Activated CD8-positive, alpha-beta memory T cell treated with anti-CD3 and anti-CD28 coated beads for 24 hours (primary cell): ENCODE measurements around the gene KANK4.
A peak's percentile ranks its signal among the peaks of the same experiment; 100 is the strongest.

Experiments
- DNase-seq: peaks from one replicate; pipeline ENCODE4 v3.0.0-alpha.2; 2020

KANK4 gene

DNA sequence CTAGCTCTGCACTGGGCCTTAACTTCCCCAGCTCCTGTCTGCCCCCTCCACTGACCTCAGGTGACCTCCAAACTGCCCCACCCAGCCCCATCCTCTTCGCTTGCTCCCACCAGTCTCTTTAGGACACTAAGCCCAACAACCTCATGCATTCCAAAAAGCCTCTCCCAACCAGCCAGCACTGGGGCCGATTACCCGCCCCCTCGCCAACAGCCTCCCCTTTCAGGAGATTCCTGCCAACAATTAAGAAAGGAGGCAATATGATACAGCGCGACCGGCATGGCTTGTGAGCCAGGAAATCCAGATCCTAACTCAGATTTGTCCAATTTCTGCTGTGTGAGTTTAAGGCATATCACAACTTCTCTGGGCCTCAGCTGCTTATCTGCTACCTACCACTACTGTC lies 14.7 kb downstream of the KANK4 start:
- no peak for DNase-seq

DNA sequence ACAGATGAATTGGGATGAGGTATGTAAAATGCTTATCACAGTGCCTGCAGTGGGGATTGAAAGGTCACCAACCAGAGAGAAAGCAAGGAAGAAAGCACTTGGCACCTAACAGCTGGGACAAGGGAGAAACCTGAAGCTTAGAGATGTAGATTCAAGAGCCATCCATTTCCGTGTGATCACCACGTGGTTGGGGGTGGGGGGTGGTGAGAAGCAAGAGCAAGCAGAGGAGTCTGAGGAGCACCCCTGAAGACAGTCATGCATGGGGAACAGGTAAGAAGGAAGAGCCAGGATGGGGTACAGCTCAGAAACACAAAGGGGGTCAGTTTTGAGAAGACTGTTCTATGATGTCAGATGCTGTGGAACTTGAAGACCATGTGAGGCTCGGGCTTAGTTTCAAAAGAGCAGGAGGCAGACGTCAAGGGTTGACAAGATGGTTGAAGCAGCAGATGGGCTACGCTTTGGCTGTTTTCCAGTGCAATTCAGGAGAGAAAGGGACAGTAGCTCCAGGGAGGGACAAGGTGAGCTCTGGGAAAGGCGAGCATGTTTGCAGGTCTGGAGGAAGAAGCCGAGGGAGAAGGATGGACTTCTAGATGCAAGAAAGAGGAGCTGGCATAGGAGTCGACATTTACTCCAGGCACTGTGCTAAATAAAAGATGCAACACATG lies 17.4 kb downstream of the KANK4 start:
- DNase-seq, result no peak

DNA sequence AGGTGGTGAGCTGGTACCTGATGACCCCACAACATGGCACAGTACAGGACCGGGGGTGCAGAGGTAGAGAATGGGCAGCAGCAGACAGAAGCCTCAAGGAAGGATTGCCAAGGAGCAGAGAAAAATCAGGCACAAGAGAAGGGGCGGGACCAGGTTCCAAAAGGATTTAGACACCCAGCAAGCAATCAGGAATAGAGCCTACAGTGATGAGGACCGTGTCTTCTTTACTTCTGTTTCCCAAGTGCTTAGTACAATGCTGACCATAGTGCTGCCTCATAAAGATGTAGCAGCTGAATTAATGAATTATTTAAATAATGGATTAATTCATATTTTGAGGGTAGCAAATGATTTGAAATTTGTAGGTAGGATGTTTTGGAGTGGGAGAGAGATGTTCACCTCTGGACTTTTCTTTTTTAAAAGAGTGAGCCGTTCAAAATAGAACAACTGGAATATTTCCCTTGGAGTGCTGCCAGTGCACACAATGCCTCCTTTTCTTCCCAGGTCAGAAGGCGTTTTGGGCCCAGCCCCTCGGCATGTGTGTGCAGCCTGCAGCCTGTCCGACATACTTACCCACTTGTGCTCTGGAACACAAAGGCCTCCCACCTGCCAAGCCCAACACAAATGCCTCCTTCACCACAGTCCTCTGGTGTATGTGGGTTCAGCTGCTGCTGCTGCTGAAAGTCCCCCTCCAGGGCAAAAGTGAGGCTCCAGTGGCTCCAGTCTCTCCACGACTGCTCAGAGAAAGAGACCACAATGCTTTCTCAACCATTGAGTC lies 19.6 kb downstream of the KANK4 start:
- DNase-seq, result no peak

DNA sequence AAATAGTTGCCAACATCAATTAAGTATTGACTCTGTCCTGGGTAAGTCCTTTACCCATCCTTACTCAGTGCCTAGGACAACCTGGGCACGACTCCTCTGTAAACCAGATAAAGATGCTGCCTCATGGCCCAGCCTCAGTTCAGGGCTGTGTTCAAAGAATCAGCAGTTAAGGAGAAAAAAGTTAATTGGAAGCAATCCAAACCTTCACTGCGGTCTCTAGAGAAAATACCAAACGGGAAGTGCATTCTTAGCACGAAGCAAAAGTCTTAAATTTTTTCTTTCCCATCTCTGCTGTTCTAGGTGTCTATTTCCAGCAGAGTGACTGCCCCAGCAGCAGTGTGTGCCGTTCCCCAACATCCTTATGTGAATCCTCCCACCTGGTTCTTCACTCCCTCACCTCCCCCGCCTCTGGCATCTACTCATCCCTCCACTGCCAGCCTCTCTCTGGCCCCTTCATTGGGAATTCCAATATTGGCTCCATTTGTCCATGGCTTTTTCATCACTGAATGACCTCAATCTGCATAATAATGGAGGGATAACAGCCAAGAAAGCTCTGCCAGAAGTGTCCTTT lies 23.2 kb downstream of the KANK4 start:
- no peak for DNase-seq

DNA sequence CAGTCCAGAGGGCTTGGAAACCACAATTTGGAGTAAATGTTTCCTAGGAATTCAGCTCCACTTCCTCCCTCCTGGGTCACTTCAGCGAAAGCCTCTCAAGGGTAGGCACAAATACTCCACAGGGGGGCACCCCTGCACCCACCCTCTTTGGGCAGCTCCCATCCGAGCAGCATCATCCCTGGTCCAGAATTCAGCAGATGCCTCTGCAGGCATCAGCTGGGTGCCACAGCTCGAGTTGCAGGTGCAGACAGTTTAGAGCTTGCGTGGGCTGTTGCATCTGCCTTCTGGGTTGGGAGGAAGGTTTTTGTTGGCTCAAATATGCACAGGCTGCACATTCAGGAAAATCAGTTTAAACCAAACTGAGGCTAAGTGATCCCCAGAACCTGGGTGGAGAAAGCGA lies 25.0 kb downstream of the KANK4 start:
- DNase-seq, result no peak

DNA sequence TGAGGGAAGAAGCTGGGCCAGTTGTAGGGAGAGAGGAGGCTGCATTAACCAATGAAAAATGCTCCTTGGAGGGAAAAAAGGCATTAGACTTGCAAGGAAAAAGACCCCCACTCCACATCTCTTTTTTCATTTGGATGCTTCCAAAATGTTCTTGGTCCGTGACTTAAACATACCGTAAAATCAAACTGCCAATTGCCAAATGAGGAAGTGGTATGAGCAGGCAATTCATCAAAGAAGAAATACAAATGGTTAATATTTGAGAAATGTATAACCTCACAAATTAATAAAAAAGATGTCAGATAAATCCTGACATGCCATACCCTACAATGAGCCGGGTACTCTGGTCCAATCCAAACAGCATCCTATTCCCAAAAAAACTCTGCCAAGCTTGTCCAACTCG lies 30.6 kb downstream of the KANK4 start:
- DNase-seq, result no peak

DNA sequence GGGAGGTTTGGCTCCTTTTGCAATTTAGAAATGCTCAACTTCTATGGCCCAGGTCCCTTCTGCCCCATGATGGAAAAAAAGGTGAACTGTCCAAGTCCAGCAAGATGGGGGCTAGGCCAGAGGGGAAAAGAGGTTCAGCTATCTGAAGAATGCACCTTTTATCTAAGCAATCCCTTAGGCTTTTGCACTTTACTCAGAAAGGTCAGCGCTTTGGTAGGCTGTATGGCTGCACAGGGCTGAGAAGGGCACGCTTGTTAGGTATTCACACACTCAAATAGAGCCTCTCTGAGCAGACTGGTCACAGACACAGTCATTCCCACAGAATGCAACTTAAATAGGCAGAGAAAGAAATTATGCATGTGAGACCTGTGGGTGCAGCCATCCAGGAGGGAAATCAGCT lies 31.0 kb downstream of the KANK4 start:
- no peak for DNase-seq

DNA sequence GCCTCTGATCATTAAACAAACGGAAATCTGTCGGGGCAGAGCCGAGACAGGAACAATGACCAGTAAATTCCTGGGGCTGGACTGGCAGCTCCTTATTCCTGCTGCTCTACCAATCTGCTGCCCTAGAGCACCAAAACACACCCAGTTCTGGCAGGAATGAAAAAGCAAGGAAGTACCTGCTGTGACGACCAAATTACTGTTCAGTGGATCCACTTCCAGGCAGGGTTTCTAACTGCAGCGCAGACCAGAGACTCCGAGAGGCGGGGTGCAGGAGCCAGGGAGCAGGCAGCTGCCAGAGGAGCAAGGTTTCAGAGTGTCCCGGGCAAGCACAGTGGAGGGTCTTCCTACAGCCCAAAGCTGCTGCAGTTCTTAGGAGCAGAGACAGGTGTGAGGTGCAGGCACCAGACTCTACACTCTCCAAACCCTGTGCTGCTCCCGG lies 32.4 kb downstream of the KANK4 start:
- no peak for DNase-seq

DNA sequence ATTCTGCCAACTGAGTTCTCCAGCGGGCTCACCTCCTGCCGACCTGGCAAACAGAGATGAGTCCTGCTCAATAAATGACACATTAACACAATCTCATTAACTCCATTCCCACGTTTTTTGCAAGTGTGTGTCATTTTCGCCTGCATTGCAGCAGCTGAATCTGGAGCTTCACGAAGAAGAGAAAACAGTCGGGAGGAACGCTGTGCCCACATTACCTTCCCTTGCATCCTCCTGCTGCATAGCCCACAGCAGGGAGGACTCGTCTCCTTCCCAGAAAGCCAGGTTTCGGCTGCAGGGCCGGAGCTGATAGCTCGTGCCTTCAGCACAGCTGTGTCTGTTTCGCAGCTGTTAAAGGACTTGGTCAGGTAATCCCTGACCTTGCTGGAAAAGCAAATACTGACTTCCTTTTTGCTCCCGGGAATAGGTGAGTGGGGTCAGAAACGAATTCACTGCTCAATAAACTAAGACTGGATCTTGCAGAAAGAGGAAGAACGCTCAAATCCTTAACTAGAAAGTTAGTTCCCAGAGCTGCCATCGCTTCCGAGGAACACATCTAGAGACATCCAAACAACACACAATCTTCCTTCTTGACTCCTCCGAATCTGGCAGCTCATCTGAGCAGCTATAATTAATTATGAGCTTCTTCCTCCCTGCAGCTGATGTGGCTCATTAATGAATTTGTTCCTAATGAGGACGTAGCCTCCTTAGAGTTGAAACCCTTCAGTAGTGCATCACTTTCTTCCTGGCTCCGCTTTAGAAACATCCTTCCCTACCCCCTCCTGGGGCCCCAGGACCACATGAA lies 33.0 kb downstream of the KANK4 start:
- no peak for DNase-seq

DNA sequence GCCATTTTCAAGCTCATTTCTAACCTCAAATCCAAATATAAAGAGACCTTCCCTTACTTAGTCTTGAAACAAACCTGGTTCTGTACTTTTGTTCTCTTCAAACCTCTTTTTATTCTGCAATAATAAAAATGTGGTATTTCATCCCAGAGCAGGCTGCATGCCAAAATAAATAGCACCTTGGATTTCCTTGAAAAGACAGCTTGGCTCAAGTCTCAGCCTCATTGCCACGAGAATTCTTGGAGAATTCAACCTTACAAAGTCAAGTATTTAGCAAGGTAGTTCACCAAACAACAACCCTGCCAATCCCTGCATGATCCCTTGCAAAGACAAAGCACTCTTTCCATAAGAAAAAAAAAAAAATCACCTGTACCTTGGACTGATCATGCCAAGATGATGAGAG lies 33.8 kb downstream of the KANK4 start:
- no peak for DNase-seq

DNA sequence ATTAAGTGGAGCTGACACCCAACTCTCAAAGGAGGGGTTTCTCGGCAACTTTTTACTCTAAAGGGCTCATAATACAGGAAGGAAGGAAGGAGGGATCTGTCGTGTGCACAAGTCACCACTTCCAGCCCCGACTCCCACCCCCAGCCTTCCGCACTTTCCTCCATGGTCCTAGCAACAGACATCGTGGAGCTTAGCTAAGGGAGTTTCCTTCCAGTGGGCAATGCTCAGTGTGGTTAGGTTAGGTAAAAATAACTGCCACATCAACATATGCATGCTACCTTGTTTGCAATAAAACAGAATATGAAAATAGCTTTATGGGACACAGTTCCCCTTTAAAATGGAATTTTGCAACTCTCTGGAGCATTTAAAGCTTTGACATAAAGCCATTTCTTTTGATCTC lies 35.2 kb downstream of the KANK4 start:
- no peak for DNase-seq

DNA sequence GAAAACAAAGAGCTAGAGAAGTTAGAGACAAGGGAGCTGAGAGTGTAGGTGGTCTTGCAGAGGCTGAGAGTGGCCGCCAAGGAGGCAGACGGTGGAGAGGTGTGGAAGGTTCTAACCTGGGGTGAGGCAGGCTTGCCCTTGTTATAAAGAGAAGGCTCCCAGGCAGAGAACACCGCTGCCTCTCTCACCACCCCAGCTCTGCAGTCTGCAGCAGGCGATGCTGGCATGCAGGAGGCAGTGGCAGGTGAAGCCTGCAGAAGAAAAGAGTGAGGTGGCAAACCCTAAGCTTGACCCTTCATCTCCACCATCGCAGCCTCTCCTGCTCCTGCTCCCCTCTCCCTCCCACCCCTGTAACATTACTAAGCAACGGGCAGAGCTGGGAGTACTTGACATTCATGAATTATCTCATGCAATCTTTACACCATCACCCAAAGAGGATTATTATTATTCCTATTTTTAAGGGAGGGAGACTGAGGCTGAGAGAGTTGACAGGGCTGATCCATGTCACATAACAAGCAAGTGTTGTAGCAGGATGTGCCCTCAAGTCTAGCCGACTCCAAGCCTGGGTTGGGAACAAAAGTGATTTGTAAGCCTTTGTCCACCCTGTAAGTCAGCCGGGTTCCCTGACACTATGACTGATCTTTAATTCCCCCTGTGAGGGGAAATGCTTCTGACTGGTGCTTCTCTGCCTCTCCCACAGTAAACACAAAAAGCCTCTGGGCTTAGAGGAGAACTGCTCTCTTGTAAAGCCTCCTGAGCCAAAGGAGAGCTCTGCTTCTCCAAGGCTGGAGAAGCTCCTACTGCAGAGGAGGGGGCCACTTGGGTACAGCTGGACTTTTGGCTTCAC lies 36.1 kb downstream of the KANK4 start:
- DNase-seq, result no peak

DNA sequence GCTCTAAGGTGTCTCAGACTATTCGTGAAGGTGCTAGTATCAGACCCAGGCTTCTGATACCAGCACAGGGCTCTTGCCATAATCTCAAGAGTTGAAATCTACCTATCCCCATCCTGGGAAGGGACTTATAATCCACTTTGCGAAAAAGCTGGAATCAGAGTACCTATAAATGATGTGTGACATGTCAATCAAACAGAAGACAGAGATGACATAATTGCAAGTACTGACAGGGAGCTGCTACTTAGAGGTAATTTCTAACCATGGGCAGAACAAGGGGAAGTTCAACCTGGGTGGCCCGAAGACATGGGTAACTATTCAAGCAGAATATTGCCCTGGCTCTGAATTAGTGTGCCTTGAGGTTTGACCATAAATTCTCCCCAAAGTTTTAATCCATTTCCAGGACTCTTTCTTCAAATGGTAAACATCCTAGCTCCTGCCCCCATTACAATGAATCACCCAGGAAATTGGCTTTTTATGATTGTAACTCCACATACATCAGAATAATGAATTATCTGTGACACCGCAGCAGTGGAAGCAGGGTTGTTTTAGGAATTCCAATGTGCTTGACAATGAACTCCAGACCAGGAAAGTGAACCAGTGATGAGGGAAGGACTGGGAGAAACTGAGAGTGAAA lies 37.2 kb downstream of the KANK4 start:
- no peak for DNase-seq

DNA sequence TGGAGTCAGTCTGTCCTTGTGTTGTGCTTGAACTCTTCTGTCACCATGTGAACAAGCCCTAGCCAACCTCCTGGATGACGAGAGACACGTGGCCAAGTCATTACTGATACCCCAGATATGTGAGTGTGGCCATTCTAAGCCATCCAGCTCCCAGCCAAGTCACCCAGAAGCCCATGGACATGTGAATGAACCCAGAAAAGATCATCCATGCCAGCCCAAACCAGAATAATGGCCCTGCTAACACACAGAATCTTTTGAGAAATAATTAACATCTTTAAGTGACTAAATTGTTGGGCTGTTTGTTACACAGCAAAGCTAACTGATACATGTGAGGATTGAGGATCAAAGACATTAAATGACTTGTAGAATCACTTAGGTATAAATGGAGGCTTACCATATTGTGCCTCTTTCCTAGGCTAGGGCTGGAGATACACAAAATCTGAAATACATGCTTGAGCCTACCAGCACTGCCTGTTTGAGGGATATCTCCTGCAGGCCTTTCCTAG lies 38.2 kb downstream of the KANK4 start:
- DNase-seq, result no peak

DNA sequence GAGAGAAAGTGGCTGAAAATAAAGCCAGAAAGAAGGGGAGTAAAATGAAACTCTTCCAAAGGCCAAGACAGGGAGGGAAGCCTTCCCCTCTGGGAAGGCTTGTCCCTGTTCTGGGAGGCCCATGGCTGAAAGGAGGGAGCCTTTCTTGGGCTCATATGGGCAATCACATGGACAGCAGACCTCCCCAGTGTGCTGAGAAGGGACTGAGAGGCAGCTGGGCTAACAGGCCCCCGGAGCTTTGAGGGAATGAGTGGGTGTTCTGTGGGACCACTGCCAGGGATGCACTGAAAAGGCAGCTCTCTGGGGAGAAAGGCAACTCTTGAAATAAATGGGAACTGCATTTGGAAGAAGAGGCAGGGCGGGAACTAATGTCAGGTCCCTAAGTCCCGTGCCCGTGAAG lies 39.1 kb downstream of the KANK4 start:
- no peak for DNase-seq

DNA sequence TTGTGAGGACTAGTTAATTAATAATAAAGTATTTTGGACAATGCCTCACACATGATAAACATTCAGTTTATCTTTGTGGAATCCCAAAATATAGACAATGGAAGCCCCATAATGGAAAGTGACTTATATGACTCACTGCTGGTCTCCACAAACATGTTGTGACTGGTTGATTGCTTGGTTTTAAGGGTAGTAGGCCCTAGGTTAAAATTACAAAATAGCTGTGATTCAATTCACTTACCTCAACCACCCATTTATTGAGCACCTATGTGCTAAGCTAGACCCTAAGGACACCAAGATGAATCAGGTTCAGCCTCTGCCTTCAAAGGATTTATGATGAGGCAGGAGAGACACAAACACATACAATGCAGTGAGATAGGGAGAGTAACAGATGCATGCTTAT lies 42.4 kb downstream of the KANK4 start:
- DNase-seq, result no peak

DNA sequence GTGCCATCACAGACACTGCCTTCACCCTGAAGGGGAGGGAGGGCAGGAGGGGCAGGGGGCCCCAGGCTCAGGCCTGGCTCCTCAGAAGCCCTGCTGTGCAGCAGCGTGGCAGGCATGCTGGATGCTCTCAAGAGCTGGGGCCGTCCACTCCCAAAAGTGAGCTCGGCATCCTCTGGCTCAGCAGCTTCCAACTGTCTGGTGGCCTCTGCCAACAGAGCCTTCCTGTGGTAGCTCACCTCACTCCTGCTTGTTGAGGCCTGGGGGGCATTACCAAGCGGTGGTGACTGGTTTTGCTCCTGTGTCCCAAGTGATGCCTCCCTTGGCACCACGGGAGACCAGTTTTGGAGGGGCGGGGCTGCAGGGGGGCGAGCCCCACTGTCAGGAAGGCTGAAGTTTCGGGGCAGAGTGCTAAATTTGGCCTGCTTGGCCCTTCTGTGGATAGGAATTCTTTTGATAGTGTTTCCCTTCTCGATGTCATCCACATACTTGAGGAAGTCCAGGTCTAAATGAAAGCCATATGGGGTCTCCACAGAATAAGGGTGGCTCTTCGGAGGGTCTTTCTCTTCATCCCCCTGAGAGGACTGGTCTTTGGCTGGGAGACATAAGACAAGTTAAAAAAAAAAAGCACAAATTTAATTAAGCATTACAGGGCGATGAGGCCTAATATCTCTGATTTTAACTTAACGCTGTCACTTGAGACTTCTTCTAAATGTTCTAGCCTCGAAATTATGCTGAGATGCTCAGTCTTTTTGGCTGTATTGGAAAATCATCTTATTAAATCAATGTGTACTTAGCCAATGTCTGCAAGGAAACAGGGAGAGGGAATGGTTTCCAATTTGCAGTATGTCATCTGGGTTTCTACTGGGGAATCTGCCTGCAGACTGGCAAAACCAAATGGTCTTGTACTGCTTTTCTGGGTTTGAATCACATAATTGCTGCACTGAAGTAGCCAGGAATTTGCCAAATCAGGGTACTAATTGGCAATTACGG lies 44.4 kb downstream of the KANK4 start:
- DNase-seq, result no peak

DNA sequence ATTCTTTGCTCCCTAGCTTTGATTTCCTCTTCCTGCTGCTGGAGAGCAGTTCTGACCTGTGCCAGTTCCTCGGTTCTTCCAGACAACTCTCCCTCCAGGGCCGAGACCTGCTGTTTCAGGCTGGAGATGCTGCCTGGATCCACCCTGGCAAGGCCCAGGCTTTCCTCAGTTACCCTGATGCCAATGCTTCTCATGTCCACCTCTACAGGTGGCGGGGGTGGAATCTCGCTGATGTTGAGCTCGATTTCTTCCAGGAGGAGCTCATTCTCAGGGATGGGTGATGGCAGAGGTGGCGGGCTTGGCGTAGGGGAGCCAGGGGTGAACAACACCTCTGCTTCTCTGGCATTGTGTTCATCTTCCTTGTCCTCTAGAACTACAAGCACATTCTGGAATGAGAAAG lies 45.3 kb downstream of the KANK4 start:
- no peak for DNase-seq

DNA sequence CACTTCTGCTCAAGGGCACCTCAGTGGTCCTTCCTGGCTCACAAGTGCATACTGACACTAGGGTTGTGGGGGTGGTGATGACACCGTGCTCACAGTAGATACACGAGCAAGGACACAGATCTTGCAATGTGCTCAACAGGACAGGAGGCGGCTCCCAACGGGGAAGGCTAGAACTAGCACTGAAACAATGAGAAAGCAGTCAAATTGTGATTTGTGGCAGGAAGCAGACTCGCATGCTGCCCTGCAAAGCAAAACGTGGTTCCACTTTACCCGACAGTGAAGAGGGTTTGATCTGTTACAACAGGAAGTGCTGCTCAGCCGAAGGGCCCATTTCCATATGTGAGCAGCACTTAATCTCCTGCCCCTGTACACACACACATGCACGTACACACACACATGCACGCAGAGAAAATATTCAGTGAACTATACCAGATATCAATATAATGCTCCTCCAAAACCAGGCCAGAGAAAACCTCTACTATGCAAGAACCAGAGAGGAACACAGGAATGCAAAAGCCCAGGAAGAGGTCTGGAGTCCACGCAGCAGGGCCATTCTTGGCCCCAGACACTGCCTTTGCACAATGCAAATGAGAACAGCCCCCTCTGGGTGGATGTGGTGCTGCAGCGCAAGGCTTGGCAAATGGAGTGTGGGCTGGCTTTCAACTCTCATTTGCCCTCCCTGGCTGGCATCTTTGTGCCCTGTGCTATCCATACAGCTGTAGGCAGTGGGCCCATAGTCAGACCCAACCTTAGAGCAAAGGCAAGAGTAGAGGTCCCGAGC lies 47.1 kb downstream of the KANK4 start:
- DNase-seq, result peak; percentile 73

DNA sequence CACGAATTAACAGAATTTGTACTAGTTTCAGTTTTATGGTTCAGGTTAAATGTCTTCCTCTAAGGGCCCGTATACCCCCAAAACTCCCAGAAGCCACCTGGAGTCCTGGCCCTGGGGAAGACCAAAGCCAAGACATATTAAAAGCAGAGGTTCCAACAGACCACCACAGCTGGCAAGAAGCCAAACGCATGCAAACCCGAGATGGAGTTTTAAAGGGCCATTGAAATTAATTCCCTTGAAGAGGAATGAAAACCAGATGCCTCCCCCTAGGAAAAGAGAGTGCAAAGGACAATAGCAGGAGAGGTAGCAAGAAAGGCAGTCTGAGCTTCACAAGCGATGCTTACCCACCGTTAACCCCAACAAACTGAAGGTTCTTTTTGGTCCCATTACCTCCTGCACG lies 48.1 kb downstream of the KANK4 start:
- DNase-seq, result no peak
